Muscle of back (tissue), 11 donors: Measurements from ENCODE around the gene GMCL2. TPM values are rescaled to one million over a fixed set of nuclear protein-coding genes. Genes with fewer than 3 reads are reported as not detected.
"Not testable (repeated sequence)": the region's sequence is repeated elsewhere in the genome, so short reads cannot be mapped to it uniquely, and the experiment has no call there.

Experiments
- DNase-seq, 3 donors: peaks; one replicate each; pipeline versions ENCODE4 v3.0.0 to v3.0.0-alpha.2; 2013
- polyA plus RNA-seq, 10 donors: library from polyadenylated mRNA; unstranded; fragments of 120-200 nt; gene quantifications; one replicate each; pipeline ENCODE4 v1.2.1, GENCODE V29; 2013; ENCODE audit not compliant: insufficient read length in 10 of 10

The GMCL2 gene
- polyA plus RNA-seq, 10 donors: not detected

GRCh38 chr5:178206166-178207101, 19.3 kb upstream of the GMCL2 start:
- DNase-seq: no peak

GRCh38 chr5:178205749-178206047, 18.5 kb upstream of the GMCL2 start:
- DNase-seq: no peak

- DNase-seq: peak; percentile 62 to 85 (median 80)
Observed at GRCh38 chr5:178204935-178205748, 18.0 kb upstream of the GMCL2 start.

- peak; percentile 97 to 98 (median 98) for DNase-seq
Observed at GRCh38 chr5:178204182-178204934, 17.2 kb upstream of the GMCL2 start, which contains the start of gene HNRNPAB. TSS of gene HNRNPAB (plus strand) at chr5:178204533. CDS start at chr5:178204838, 305 bp downstream.

- DNase-seq: no peak
Observed at GRCh38 chr5:178203670-178204181, 16.6 kb upstream of the GMCL2 start.

- no peak for DNase-seq
Observed at GRCh38 chr5:178202541-178202940, 15.4 kb upstream of the GMCL2 start.

- DNase-seq: no peak
Observed at GRCh38 chr5:178201927-178202235, 14.7 kb upstream of the GMCL2 start.

- no peak for DNase-seq
Observed at GRCh38 chr5:178201221-178201926, 14.2 kb upstream of the GMCL2 start.

GRCh38 chr5:178199581-178200434, 12.6 kb upstream of the GMCL2 start:
- no peak for DNase-seq

GRCh38 chr5:178198706-178199105, 11.5 kb upstream of the GMCL2 start:
- no peak for DNase-seq

- not testable (repeated sequence) for DNase-seq
Observed at GRCh38 chr5:178198151-178198550, 11.0 kb upstream of the GMCL2 start.

- no peak for DNase-seq
Observed at GRCh38 chr5:178196986-178197385, 9.8 kb upstream of the GMCL2 start.

GRCh38 chr5:178196281-178196812, 9.2 kb upstream of the GMCL2 start:
- no peak for DNase-seq

- no peak for DNase-seq
Observed at GRCh38 chr5:178194026-178194425, 6.9 kb upstream of the GMCL2 start.

GRCh38 chr5:178193251-178193809, 6.2 kb upstream of the GMCL2 start:
- no peak for DNase-seq

- no peak for DNase-seq
Observed at GRCh38 chr5:178192787-178193186, 5.6 kb upstream of the GMCL2 start.

GRCh38 chr5:178192244-178192643, 5.1 kb upstream of the GMCL2 start:
- DNase-seq: no peak

- no peak for DNase-seq
Observed at GRCh38 chr5:178191661-178192060, 4.5 kb upstream of the GMCL2 start.

GRCh38 chr5:178189433-178189832, 2.3 kb upstream of the GMCL2 start:
- DNase-seq: no peak

GRCh38 chr5:178186427-178186826, 744 bp downstream of the GMCL2 start:
- DNase-seq: no peak
